IgD-negative memory B cell (primary cell): Measurements from ENCODE around the gene GBX1. TPM values are rescaled to one million over a fixed set of nuclear protein-coding genes. Genes with fewer than 3 reads are reported as not detected.

ENCODE experiments used
- H3K27ac Mint-ChIP-seq, 3 donors: one replicate each; pipeline ENCODE4 v1.8.0; 2020 to 2022; ENCODE audit warnings: mild to moderate bottlenecking in 3 of 3, mixed read lengths in 3 of 3, moderate library complexity in 1 of 3
- H3K27me3 Mint-ChIP-seq: one replicate; pipeline ENCODE4 v1.8.0; 2021; ENCODE audit warnings: mixed read lengths
- H3K36me3 Mint-ChIP-seq: one replicate; pipeline ENCODE4 v1.8.0; 2020; ENCODE audit warnings: mild to moderate bottlenecking, mixed read lengths
- H3K4me1 Mint-ChIP-seq, 3 donors: one replicate each; pipeline ENCODE4 v1.8.0; 2020 to 2022; ENCODE audit warnings: mixed read lengths in 3 of 3, mild to moderate bottlenecking in 1 of 3
- H3K4me3 Mint-ChIP-seq, 4 donors: one replicate each; pipeline ENCODE4 v1.8.0; 2020 to 2022; ENCODE audit warnings: mild to moderate bottlenecking in 4 of 4, mixed read lengths in 4 of 4, moderate library complexity in 3 of 4
- H3K9me3 Mint-ChIP-seq, 3 donors: one replicate each; pipeline ENCODE4 v1.8.0; 2020 to 2021; ENCODE audit warnings: mixed read lengths in 3 of 3, mild to moderate bottlenecking in 1 of 3
- polyA plus RNA-seq: library from polyadenylated mRNA; unstranded; fragments of 300-500 nt; fragmentation: Illumina TruSeq; gene quantifications from one replicate; pipeline ENCODE4 v1.2.3, GENCODE V29; 2021

Gene GBX1
- polyA plus RNA-seq, 1 donor from 2014 or later, result not detected

- peaks cover 0 to 1% (median 0%) of the 10 kb centered on the region in 3 donors for H3K4me1 Mint-ChIP-seq
- H3K27me3 Mint-ChIP-seq, result peaks cover 29% of the 10 kb centered on the region
- H3K27ac Mint-ChIP-seq, result no peak overlapping the region
- H3K4me3 Mint-ChIP-seq, result no peak overlapping the region
- H3K36me3 Mint-ChIP-seq, result peaks cover 4% of the 10 kb centered on the region
- H3K9me3 Mint-ChIP-seq, result no peaks in the 10 kb centered on the region
Observed at GRCh38 chr7:151201751-151202150, 34.3 kb upstream of the GBX1 start.

DNA sequence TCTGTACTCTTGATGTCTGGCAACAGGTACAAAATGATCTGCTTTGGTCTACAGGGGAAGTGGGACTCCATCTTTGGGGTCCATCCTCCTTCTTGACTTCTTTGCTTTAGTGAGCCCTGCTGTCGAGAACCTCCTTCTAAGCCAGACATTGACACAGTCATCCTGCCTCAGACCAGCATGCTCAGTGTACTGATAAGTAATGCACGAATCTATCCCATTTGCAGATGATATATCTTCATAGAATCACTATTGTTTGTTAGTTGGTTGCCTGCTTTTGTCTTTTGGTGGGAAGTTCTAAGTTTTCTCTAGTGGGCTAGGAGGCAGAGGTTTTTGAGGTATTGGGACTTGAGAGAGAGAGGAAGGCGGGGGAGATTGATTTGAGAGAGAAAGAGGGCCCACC, 33.9 kb upstream of the GBX1 start:
- Mint-ChIP-seq H3K4me1 (no peaks in the 10 kb centered on the region), H3K4me3 (no peak overlapping the region), H3K36me3 (peaks cover 4% of the 10 kb centered on the region), H3K27me3 (peaks cover 29% of the 10 kb centered on the region), H3K9me3 (no peaks in the 10 kb centered on the region), H3K27ac (no peak overlapping the region)

DNA sequence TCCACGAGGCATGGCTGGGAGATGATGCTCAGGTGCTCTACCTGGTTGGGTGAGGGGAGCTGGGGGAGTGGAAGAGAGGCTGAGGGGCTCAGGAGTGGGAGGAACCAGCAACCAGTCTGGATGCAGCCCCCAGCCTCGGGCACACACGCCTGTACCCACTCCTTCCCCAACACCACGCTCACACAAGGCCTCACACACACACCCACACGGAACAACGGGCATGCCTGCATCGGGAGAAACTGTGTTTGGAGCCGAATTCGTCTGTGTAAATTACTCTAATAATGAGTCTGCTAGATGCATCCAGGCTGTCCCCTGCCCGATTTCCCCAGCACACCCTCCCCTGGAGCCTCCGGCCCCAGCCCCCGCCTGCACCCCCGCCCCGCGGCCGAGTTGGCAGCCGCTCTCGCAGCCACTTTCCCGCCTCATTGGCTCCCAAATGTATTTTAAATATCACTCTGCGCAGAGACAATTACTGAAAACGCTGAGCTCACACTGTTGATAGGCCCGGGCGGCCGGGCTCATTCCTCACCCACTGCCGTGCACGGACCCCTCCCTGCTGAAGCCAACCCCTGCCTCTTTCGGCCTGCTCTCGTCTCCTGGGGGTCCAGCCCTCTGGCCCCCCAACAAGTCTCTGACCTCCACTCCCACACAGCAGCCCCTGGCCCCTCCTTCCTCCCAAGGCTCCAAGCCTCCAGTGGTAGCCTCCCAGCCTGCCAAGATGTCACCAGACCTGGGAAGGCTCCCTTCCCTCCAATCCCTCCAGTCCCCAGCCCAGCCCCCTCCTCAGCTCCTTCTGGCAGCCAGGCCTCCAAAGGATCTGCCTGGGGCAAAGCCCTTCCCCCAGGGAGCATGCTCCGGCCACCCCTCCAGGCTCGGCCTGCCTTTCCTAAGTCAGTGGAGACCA, 31.7 kb upstream of the GBX1 start:
- Mint-ChIP-seq H3K27ac (no peak overlapping the region), H3K27me3 (peaks cover 21% of the 10 kb centered on the region), H3K4me1 (no peaks in the 10 kb centered on the region), H3K9me3 (no peaks in the 10 kb centered on the region), H3K36me3 (peaks cover 4% of the 10 kb centered on the region), H3K4me3 (no peak overlapping the region)

DNA sequence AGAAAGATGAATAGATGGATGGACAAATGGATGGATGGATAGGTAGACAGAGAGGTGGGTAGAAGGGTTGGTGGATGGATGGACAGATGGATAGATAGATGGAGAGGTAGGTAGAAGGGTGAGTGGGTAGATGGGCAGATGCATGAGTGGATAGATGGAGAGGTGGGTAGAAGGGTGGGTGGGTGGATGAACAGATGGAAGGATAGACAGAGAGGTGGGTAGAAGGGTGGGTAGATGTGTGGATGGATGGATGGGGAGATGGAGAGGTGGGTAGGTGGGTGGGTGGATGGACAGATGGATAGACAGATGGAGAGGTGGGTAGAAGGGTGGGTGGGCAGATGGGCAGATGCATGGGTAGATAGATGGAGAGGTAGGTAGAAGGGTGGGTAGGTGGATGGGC, 30.4 kb upstream of the GBX1 start:
- no peaks in the 10 kb centered on the region for H3K9me3 Mint-ChIP-seq
- no peak overlapping the region for H3K4me3 Mint-ChIP-seq
- peaks cover 17% of the 10 kb centered on the region for H3K27me3 Mint-ChIP-seq
- peaks cover 4% of the 10 kb centered on the region for H3K36me3 Mint-ChIP-seq
- no peak overlapping the region for H3K27ac Mint-ChIP-seq
- H3K4me1 Mint-ChIP-seq, result no peaks in the 10 kb centered on the region

GRCh38 chr7:151195616-151196450, 28.3 kb upstream of the GBX1 start:
- no peaks in the 10 kb centered on the region for H3K9me3 Mint-ChIP-seq
- no peak overlapping the region for H3K4me3 Mint-ChIP-seq
- H3K4me1 Mint-ChIP-seq, result no peaks in the 10 kb centered on the region
- no peaks in the 10 kb centered on the region for H3K36me3 Mint-ChIP-seq
- peaks cover 10% of the 10 kb centered on the region for H3K27me3 Mint-ChIP-seq
- no peak overlapping the region for H3K27ac Mint-ChIP-seq

DNA sequence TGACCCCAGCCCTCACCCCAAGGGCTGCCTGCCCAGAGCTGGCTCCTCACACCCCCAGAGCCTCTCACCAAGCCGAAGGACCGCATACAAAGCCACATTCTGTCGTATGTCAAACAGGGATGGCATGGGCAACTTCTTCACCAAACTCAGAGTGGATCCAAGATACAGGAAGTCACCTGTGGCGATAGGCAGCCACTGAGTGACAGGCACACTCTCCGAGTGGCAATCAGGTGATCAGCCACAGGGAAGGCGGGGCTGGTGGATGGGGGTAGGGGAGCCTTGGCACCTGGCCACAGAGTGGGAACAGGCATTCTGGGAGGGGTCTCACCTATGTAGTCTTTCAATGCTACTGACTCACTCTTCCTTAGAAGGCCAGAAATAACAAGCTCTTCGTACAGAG, 26.7 kb upstream of the GBX1 start:
- peaks cover 0 to 2% (median 0%) of the 10 kb centered on the region in 3 donors for H3K9me3 Mint-ChIP-seq
- peaks cover 12% of the 10 kb centered on the region for H3K27me3 Mint-ChIP-seq
- H3K36me3 Mint-ChIP-seq, result no peaks in the 10 kb centered on the region
- H3K4me1 Mint-ChIP-seq, result no peaks in the 10 kb centered on the region
- H3K4me3 Mint-ChIP-seq, result no peak overlapping the region
- no peak overlapping the region for H3K27ac Mint-ChIP-seq

DNA sequence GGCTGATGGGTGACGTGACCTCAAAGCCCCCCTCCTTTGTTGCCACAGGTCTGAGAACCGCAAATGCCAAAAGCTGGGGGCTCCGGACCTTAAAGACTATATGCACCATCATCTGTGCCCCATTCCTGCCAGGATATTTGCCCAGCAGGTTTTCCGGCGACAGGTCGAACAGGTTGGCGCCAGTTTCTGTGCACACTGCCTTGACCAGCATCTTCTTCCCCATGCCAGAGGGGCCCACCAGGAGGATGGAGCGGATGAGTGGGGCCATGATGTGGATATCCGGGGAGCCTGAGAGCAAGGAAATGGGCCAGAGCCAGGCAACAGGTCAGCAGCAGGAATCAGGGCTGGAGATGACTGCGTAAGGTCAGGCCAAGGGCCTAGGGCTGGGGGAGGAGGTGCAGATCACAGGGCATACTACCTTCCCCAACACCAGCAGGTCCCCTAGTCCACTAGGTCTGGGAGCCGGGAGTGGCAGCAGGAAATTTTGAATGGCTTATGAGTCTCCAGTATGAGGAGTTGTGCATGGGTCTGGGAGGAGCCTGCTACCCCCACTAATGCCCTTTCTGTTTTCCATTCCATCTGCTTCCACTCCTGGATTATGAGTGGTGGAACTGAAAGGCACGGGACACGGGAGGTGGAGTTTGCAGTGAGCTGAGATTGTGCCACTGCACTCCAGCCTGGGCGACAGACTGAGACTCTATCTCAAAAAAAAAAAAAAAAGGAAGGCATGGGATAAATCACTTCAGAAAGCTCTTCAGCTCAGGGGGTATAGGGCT, 25.9 kb upstream of the GBX1 start:
- Mint-ChIP-seq H3K27ac (no peak overlapping the region), H3K9me3 (peaks cover 0 to 2% (median 0%) of the 10 kb centered on the region in 3 donors), H3K36me3 (no peaks in the 10 kb centered on the region), H3K4me3 (peak overlapping the region in 1 of 4 donors; percentile 36), H3K4me1 (peaks cover 0 to 2% (median 0%) of the 10 kb centered on the region in 3 donors), H3K27me3 (peaks cover 11% of the 10 kb centered on the region)

DNA sequence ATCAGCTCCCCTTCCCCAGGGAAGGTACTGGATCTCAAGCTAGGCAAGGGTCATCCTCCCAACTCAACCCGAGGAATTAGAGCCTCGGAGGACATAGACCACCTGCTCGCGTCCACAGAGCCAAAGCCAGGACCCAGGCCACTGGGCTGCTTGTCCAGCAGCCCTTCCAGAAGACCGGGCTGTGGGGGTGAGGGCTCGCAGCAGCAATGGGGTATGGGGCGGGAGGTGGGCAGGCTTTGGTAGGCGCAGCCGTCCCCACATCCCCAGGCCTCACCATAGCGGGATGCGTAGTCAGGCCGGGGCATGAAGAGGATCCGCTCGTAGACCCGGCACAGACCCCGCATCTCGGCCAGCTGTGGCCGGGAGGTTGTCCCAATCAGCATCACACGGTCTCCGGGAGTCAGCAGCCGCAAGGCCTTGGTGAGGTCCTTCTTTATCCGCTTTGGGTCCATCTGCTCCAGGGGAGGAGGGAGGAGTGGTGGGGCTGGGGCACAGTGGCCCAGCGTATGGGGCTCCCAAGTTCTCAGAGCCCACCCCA, 24.6 kb upstream of the GBX1 start:
- Mint-ChIP-seq H3K4me1 (peaks cover 0 to 6% (median 0%) of the 10 kb centered on the region in 3 donors), H3K36me3 (no peaks in the 10 kb centered on the region), H3K27ac (no peak overlapping the region), H3K9me3 (peaks cover 0 to 2% (median 0%) of the 10 kb centered on the region in 3 donors), H3K27me3 (peaks cover 11% of the 10 kb centered on the region), H3K4me3 (no peak overlapping the region)

DNA sequence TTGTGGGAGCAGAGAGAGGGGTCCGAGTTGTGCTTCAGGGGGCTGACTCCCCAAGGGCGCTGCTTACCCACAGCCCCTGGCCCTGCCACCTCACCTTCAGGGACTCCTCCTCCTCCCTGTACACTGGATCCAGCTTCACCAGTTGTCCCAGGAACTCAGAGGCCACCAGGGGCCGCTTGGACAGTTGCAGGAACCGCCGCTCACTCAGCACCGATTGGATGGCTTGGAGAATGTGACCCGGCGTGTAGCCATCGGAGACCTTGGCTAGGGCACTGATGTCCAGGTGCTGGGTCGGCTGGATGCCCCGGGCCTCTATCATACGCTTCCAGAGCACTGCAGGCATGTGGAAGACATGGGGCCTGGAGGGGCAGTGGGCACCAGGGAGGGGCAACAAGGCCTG, 24.1 kb upstream of the GBX1 start:
- Mint-ChIP-seq H3K27me3 (peaks cover 14% of the 10 kb centered on the region), H3K4me3 (no peak overlapping the region), H3K4me1 (peaks cover 0 to 6% (median 0%) of the 10 kb centered on the region in 3 donors), H3K36me3 (no peaks in the 10 kb centered on the region), H3K27ac (no peak overlapping the region), H3K9me3 (peaks cover 0 to 2% (median 0%) of the 10 kb centered on the region in 3 donors)

DNA sequence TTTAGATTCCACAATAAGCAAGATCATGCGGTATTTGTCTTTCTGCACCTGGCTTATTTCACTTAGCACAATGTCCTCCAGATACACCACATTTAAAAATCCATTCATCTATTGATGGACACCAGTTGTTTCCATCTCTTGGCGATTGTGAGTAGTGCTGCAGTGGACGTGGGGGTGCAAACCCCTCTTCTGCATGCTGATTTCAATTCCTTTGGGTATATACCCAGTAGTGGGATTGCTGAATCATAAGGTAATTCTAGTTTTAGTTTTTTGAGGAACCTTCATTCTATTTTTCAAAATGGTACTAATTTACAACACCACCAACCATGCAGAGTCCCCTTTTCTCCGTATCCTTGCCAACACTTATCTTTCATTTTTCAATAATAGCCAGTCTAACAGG, 21.5 kb upstream of the GBX1 start:
- H3K27me3 Mint-ChIP-seq, result peaks cover 9% of the 10 kb centered on the region
- no peak overlapping the region for H3K4me3 Mint-ChIP-seq
- H3K36me3 Mint-ChIP-seq, result no peaks in the 10 kb centered on the region
- peaks cover 0 to 6% (median 0%) of the 10 kb centered on the region in 3 donors for H3K4me1 Mint-ChIP-seq
- H3K27ac Mint-ChIP-seq, result no peak overlapping the region
- peaks cover 0 to 2% (median 0%) of the 10 kb centered on the region in 3 donors for H3K9me3 Mint-ChIP-seq

- H3K9me3 Mint-ChIP-seq, result peaks cover 0 to 2% (median 0%) of the 10 kb centered on the region in 3 donors
Observed at GRCh38 chr7:151188252-151188542, 20.7 kb upstream of the GBX1 start.

GRCh38 chr7:151187409-151188251, 20.1 kb upstream of the GBX1 start:
- Mint-ChIP-seq H3K27me3 (peaks cover 10% of the 10 kb centered on the region), H3K27ac (peak overlapping the region in 1 of 3 donors; percentile 31), H3K4me1 (peaks cover 0 to 6% (median 0%) of the 10 kb centered on the region in 3 donors), H3K36me3 (no peaks in the 10 kb centered on the region), H3K4me3 (no peak overlapping the region), H3K9me3 (peaks cover 0 to 2% (median 0%) of the 10 kb centered on the region in 3 donors)

More at GRCh38 chr7:151188252-151188542, 20.7 kb upstream of the GBX1 start:
- peaks cover 0 to 6% (median 0%) of the 10 kb centered on the region in 3 donors for H3K4me1 Mint-ChIP-seq
- no peaks in the 10 kb centered on the region for H3K36me3 Mint-ChIP-seq
- peaks cover 10% of the 10 kb centered on the region for H3K27me3 Mint-ChIP-seq
- H3K27ac Mint-ChIP-seq, result no peak overlapping the region
- H3K4me3 Mint-ChIP-seq, result no peak overlapping the region

DNA sequence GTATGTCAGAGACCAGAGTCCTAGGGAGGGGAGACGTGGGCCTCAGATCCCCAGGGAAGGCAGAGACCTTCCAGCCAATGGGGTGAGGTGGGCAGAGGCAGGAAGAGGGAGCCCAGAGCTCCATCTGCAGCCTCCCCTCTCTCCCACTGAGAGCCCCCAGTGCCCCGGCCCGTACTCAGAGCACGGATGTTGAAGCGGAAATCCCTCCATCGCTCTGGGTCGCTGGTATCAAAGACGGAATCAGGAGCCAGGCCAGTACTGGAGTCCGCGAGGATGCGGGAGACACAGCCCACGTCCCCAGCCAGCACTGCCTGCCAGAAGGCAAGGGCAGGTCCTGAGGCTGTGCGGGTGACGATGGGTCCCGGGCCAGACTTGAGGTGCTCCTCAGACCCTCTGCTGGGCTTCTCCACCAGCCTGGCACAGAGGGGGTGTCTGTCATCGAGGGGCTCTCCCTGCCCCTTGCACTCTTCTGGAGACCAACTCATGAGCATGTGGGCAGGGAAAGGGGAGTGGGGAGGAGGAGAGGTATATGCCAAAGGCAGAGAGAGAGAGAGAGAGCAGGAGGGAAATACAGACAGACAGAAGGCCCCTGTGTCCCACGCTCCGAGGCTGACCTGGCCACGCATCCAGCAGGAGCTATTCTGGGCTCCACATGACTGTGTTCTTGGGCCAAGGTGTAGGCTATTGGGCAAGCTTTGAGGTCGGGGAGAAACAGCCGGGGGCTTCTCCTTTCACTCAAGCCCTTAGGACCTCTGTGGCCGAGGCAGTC, 19.3 kb upstream of the GBX1 start, which contains the start of gene ASB10:
Gene ASB10 (minus strand): TSS at position 611 of the 769 bp plus-strand sequence. CDS start 120 bp downstream, at position 491.
- Mint-ChIP-seq H3K27me3 (peaks cover 11% of the 10 kb centered on the region), H3K36me3 (no peaks in the 10 kb centered on the region), H3K9me3 (peaks cover 0 to 2% (median 0%) of the 10 kb centered on the region in 3 donors)

More for the DNA sequence above, 19.3 kb upstream of the GBX1 start, which contains the start of gene ASB10:
- peak within 1 kb of the TSS in 1 of 4 donors; percentile 12 for H3K4me3 Mint-ChIP-seq
- peak within 1 kb of the TSS in 1 of 3 donors; percentile 31 for H3K27ac Mint-ChIP-seq
- peaks cover 0 to 6% (median 0%) of the 10 kb centered on the region in 3 donors for H3K4me1 Mint-ChIP-seq
